H1 (cell line): ENCODE data around the gene RFXANK. TPM values are rescaled to one million over a fixed set of nuclear protein-coding genes. Genes with fewer than 3 reads are reported as not detected.

Experiments
- CEBPB ChIP-seq: IDR thresholded peaks from 2 replicates; pipeline ENCODE4 v1.6.1; 2012; ENCODE audit warnings: low read depth, low read length
- NRF1 ChIP-seq: IDR thresholded peaks from 2 replicates; pipeline ENCODE4 v1.6.1; 2011; ENCODE audit warnings: mild to moderate bottlenecking, low read depth, low read length, improper control_type of control experiment
- PHF8 ChIP-seq: fragments of 200-600 bp; sonication (generic); conservative IDR thresholded peaks from 2 replicates; pipeline ENCODE4 v1.7.1; 2012; ENCODE audit warnings: low read depth, mild to moderate bottlenecking, inconsistent platforms, low read length, moderate library complexity
- POLR2AphosphoS5 ChIP-seq: IDR thresholded peaks from 2 replicates; pipeline ENCODE4 v1.6.1; 2011; ENCODE audit warnings: low read depth, low read length
- SP1 ChIP-seq: IDR thresholded peaks from 2 replicates; pipeline ENCODE4 v1.6.1; 2011; ENCODE audit warnings: low read depth, low read length
- TAF1 ChIP-seq: IDR thresholded peaks from 2 replicates; pipeline ENCODE4 v1.6.1; 2011; ENCODE audit warnings: mild to moderate bottlenecking, low read depth, low read length
- polyA plus RNA-seq, 7 experiments: library from polyadenylated mRNA; depleted of rRNA in 3 of 7; stranded (reverse) in 5 of 7; unstranded in 2 of 7; fragments of >200 nt in 5 of 7; fragments of 200-250 nt in 2 of 7; gene quantifications; 1 replicate in 5 of 7; 2 replicates in 1 of 7; 4 replicates in 1 of 7; pipeline versions ENCODE4 v1.2.1 to v1.2.3, GENCODE V29; 2011 to 2013; ENCODE audit warnings: missing spikeins in 2 of 7, mixed read lengths in 2 of 7
- total RNA-seq: library from RNA; stranded (reverse); fragmentation: NEBNext Ultra II Directional; extraction: Animal tissue kit (Norgen Biotek cat#: 25700); gene quantifications from 2 replicates; pipeline ENCODE4 v1.2.1, GENCODE V29; 2021
- TF ChIP-seq, protein P1 (sequence below): IDR thresholded peaks from 2 replicates; pipeline ENCODE4 v1.6.1; 2012; ENCODE audit warnings: inconsistent platforms

Gene RFXANK
- total and polyA plus RNA-seq, 2 of the 8 experiments (the other 6 are each of a cell fraction or from before 2014, with no cell fraction given): 72.9 to 87.5 TPM

- TF ChIP-seq SP1: 0 out of 2 replicates have a peak, but pooled peaks have one; percentile 12
- TF ChIP-seq TAF1: peak; percentile 41; the same call in 1 of the 2 replicates
- no peak for TF ChIP-seq CEBPB
- TF ChIP-seq POLR2AphosphoS5: 0 out of 2 replicates have a peak, but pooled peaks have one; percentile 12
- TF ChIP-seq, protein P1, sequence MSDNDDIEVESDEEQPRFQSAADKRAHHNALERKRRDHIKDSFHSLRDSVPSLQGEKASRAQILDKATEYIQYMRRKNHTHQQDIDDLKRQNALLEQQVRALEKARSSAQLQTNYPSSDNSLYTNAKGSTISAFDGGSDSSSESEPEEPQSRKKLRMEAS: peak; percentile 35
- TF ChIP-seq PHF8: no peak; the same call in 1 of the 2 replicates
- peak; percentile 50 for TF ChIP-seq NRF1
- TF ChIP-seq, all 59 proteins: peak for 11
Measured at GRCh38 chr19:19203012-19203856, 11.2 kb downstream of the RFXANK start, which contains the start of gene NR2C2AP (continued).
